Activated CD8-positive, alpha-beta memory T cell treated with anti-CD3 and anti-CD28 coated beads, Interleukin-2, amount 10 ng/mL, durations not matched to agents 7 days and 5 days (primary cell): ENCODE measurements around the gene SYN1. TPM values are rescaled to one million over a fixed set of nuclear protein-coding genes. Genes with fewer than 3 reads are reported as not detected.

Experiments used
- ATAC-seq: fragments of 150-1000 bp; cut with Tn5 transposase; one replicate; pipeline ENCODE4 v1.10.0; 2021; ENCODE audit warnings: moderate library complexity
- CTCF ChIA-PET: fragments of 350-600 bp; sonication (Branson Sonifier 250); formaldehyde crosslinking; loops from one replicate; lab custom pipeline; 2021; ENCODE audit warnings: antibody characterized with exemption; lab: Charles Lee
- DNase-seq: peaks from one replicate; pipeline ENCODE4 v3.0.0-alpha.2; 2020
- H3K27ac Mint-ChIP-seq: one replicate; pipeline ENCODE4 v1.8.0; 2021; ENCODE audit warnings: mild to moderate bottlenecking, mixed read lengths
- H3K27me3 Mint-ChIP-seq: one replicate; pipeline ENCODE4 v1.8.0; 2021; ENCODE audit warnings: mixed read lengths
- H3K36me3 Mint-ChIP-seq: one replicate; pipeline ENCODE4 v1.8.0; 2021; ENCODE audit warnings: mild to moderate bottlenecking, mixed read lengths
- H3K4me1 Mint-ChIP-seq: one replicate; pipeline ENCODE4 v1.8.0; 2021; ENCODE audit warnings: mixed read lengths
- H3K4me3 Mint-ChIP-seq: one replicate; pipeline ENCODE4 v1.8.0; 2021; ENCODE audit warnings: mild to moderate bottlenecking, moderate library complexity, mixed read lengths
- H3K9me3 Mint-ChIP-seq: one replicate; pipeline ENCODE4 v1.8.0; 2022; ENCODE audit warnings: low read depth, mixed read lengths
- total RNA-seq, 2 experiments: library from RNA; stranded (reverse); gene quantifications; one replicate each; pipeline ENCODE4 v1.2.3, GENCODE V29; 2021

SYN1 gene
- total RNA-seq, 2 experiments from 2014 or later = 0.09 to 0.15 TPM

DNA sequence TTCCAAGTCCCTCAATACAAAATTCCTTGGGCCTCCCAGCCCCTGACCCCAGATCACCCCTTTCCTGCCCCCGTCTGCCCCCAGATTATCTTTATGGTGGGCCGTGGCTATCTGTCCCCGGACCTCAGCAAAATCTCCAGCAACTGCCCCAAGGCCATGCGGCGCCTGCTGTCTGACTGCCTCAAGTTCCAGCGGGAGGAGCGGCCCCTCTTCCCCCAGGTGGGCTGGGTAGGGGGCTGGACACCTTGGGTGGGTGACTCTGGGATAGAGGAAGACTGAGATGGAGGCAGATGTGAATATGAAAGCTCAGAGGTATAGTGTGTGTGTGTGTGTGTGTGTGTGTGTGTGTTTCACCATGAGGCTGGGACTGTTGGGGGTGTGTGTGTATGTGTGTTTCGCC, 48.9 kb downstream of the SYN1 start:
- Mint-ChIP-seq H3K4me3 (no peak overlapping the region), H3K4me1 (peaks cover 8% of the 10 kb centered on the region), H3K9me3 (no peaks in the 10 kb centered on the region), H3K27ac (no peak overlapping the region), H3K36me3 (peaks cover 40% of the 10 kb centered on the region), H3K27me3 (no peaks in the 10 kb centered on the region)
- ATAC-seq (no peak), DNase-seq (no peak)
- CTCF ChIA-PET = no interaction called here

DNA sequence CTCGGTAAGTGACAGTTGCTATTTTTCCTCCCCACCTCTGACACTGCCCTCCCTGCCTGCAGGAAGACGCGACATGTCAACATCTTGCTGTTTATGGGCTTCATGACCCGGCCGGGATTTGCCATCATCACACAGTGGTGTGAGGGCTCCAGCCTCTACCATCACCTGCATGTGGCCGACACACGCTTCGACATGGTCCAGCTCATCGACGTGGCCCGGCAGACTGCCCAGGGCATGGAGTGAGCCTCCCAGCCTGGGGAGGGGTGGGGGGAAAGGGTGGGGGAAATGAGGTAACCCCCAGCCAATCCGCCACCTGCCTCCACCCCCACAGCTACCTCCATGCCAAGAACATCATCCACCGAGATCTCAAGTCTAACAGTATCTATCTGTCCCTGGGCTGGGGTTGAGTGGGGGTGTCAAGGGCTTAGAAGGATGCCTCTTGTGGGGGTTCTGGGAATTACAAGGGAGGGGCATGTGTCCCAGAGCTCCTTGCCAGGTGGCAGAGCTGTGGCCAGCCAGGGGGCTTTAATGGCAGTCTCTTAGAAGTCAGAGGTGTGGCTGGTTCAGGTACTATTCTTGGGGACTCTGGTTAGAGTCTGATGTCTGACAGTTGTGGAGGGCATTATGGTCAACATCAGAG, 50.9 kb downstream of the SYN1 start:
- Mint-ChIP-seq H3K9me3 (no peaks in the 10 kb centered on the region), H3K27ac (no peak overlapping the region), H3K27me3 (no peaks in the 10 kb centered on the region), H3K4me3 (no peak overlapping the region), H3K4me1 (peaks cover 20% of the 10 kb centered on the region), H3K36me3 (peaks cover 51% of the 10 kb centered on the region)
- no peak for ATAC-seq
- peak; percentile 46 for DNase-seq
- CTCF ChIA-PET = interaction anchor here (1.5 kb wide), 1 partner anchor 13 kb away, joined by 3 read pairs; the partner anchor contains the start of gene TIMP1

DNA sequence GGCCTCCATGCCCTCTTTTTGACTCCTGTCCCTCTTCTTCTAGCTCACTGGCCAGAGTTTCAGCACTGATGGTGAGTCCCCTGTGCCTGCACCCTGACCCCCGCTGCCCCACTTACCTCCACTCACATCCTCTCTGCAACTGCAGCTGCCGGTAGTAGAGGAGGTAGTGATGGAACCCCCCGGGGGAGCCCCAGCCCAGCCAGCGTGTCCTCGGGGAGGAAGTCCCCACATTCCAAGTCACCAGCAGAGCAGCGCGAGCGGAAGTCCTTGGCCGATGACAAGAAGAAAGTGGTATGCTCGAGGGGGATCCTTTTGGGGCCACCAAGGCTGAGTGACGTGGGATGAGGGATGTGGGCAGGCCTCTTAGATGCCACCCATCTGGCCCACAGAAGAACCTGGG, 52.8 kb downstream of the SYN1 start:
- H3K4me1 Mint-ChIP-seq = peaks cover 29% of the 10 kb centered on the region
- ATAC-seq (no peak), DNase-seq (no peak)
- peaks cover 53% of the 10 kb centered on the region for H3K36me3 Mint-ChIP-seq
- H3K27ac Mint-ChIP-seq = no peak overlapping the region
- H3K27me3 Mint-ChIP-seq = no peaks in the 10 kb centered on the region
- H3K9me3 Mint-ChIP-seq = no peaks in the 10 kb centered on the region
- CTCF ChIA-PET = no interaction called here
- no peak overlapping the region for H3K4me3 Mint-ChIP-seq

DNA sequence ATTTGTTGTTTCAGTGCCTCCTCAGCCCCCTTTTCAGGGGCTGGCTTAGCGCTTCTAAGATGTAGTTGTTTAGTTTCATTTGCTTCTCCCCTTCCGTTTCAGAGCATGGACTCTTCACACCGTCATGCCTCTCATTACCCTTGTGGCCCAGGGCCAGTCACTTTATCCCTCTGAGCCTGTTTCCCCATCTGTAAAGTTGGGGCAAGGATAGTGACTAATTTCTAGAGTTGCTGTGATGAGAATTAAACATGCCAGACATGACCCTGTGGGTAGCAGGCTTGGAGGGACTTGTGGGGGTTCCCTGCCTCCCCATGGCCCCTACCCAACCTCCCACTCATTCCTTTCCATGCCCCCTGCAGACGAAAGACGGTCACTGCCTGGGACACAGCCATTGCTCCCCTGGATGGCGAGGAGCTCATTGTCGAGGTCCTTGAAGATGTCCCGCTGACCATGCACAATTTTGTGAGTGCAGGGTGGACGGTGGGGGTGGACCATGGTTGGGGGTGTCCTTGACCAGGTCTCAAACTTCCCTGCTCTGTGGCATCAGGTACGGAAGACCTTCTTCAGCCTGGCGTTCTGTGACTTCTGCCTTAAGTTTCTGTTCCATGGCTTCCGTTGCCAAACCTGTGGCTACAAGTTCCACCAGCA, 55.1 kb downstream of the SYN1 start:
- Mint-ChIP-seq H3K27ac (peak overlapping the region; percentile 79), H3K27me3 (no peaks in the 10 kb centered on the region), H3K4me1 (peaks cover 40% of the 10 kb centered on the region), H3K4me3 (peak overlapping the region; percentile 42), H3K36me3 (peaks cover 39% of the 10 kb centered on the region), H3K9me3 (no peaks in the 10 kb centered on the region)
- DNase-seq = no peak
- no peak for ATAC-seq
- CTCF ChIA-PET = no interaction called here

GRCh38 chrX:47563801-47564315, 55.8 kb downstream of the SYN1 start:
- ATAC-seq = no peak
- Mint-ChIP-seq H3K27me3 (no peaks in the 10 kb centered on the region), H3K4me1 (peaks cover 42% of the 10 kb centered on the region), H3K4me3 (peak overlapping the region; percentile 42), H3K9me3 (no peaks in the 10 kb centered on the region), H3K27ac (peak overlapping the region; percentile 79), H3K36me3 (peaks cover 34% of the 10 kb centered on the region)
- CTCF ChIA-PET = no interaction called here
- no peak for DNase-seq

DNA sequence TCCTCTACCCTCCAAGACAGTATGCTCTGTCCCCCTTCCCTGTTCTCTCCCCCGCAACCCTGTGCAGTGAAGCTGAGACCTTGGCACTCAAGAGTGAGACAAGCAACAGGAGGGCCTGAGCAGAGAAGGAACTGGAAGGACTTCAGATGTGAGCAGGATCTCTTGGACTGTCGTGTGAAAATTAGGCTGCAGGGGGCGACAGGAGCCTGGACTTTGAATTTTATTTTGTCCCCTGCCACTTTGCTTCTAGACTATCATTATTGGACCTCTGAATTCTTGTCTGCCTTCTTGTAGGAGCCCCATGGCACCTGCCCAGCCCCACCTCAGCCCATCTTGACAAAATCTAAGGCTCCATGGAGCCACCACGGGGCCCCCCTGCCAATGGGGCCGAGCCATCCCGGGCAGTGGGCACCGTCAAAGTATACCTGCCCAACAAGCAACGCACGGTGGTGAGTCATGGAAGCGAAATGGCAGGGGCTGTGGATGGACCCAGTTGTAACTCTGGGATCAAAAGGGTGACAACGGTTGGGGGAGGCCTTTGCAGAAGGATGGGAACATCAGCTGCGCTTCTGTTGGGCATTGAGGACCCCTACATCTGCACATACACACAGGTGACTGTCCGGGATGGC, 56.9 kb downstream of the SYN1 start:
- Mint-ChIP-seq H3K27me3 (no peaks in the 10 kb centered on the region), H3K4me1 (peaks cover 42% of the 10 kb centered on the region), H3K9me3 (no peaks in the 10 kb centered on the region), H3K27ac (peak overlapping the region; percentile 67), H3K36me3 (peaks cover 26% of the 10 kb centered on the region), H3K4me3 (peak overlapping the region; percentile 66)
- ATAC-seq (no peak), DNase-seq (peak; percentile 58)
- CTCF ChIA-PET = interaction anchor here (0.7 to 1.4 kb wide), 2 partner anchors 189 to 468 kb away, joined by 3 to 4 read pairs; no protein-coding TSS in a partner anchor

DNA sequence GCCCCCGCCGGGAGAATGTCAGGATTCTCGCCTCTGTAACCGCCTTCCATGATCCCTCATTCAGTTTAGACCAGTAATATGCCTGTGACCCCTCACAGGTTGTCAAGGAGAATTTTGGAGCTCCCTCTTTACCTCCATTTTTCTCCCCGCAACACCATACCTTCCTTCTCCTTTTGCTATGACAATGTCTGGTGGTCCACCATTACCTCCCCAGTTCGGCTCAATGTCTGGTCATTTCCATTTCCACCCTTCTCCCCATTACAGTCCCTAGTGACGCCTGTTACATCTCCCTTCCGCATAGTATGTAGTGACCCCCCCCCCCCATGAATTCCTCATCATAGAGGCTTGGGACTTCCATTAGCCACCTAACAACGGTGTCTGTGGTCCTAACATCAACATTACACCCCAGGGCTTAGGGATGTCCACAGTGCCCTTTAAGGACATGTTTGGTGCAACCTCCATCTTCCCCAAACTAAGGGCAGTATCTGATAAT, 58.0 kb downstream of the SYN1 start:
- DNase-seq = no peak
- Mint-ChIP-seq H3K36me3 (peaks cover 21% of the 10 kb centered on the region), H3K27ac (peak overlapping the region; percentile 95), H3K9me3 (no peaks in the 10 kb centered on the region), H3K4me1 (peaks cover 42% of the 10 kb centered on the region), H3K27me3 (no peaks in the 10 kb centered on the region), H3K4me3 (peak overlapping the region; percentile 93)
- no peak for ATAC-seq
- CTCF ChIA-PET = interaction anchor here (0.6 to 1.4 kb wide), 5 partner anchors 10 to 469 kb away, joined by 3 to 4 read pairs (median 3); no protein-coding TSS in a partner anchor

DNA sequence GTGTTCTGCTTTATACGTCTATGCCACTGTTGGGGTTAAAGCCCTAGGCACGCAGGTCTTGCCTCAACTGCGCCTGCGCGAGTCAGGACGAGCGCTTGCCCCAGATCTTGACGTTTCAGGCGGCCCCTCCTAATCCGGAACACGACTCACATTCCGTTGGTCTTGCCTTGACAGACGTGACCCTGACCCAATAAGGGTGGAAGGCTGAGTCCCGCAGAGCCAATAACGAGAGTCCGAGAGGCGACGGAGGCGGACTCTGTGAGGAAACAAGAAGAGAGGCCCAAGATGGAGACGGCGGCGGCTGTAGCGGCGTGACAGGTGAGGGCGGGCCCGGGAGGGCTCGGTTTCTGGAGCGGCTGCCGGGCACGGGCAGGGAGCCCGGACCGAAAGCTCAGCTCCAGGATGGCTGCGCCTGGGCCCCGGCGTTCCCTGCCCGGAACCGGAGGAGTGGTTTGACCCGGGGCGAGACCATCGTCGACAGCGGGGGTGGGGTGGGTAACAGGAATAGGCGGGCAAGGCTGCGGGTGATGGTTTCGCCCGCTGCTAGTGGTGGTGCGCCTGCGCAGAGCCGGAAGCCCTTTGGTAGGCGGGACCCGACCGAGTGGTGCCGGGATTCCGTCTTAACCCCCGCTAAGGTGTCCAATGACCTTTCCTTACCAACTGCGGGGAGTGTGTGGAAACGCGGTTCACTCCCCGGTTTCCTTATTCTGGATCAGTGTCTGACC, 58.6 kb downstream of the SYN1 start, which contains the start of gene ARAF:
Gene ARAF (plus strand): TSS at position 272 of the 725 bp plus-strand sequence. CDS start 1,763 bp downstream, outside the sequence.
- H3K9me3 Mint-ChIP-seq = no peaks in the 10 kb centered on the region
- peak within 1 kb of the TSS; percentile 93 for H3K4me3 Mint-ChIP-seq
- DNase-seq (peak; percentile 98), ATAC-seq (peak; percentile 90)
- peaks cover 18% of the 10 kb centered on the region for H3K36me3 Mint-ChIP-seq
- no peaks in the 10 kb centered on the region for H3K27me3 Mint-ChIP-seq
- CTCF ChIA-PET = interaction anchor here (0.6 to 1.4 kb wide), 3 partner anchors 10 to 190 kb away, joined by 3 to 4 read pairs (median 4); no protein-coding TSS in a partner anchor
- H3K4me1 Mint-ChIP-seq = peaks cover 45% of the 10 kb centered on the region
- H3K27ac Mint-ChIP-seq = peak within 1 kb of the TSS; percentile 95

- H3K36me3 Mint-ChIP-seq = peaks cover 18% of the 10 kb centered on the region
- no peak for ATAC-seq
- CTCF ChIA-PET = interaction anchor here (0.9 kb wide), 1 partner anchor 12 kb away, joined by 3 read pairs; no protein-coding TSS in a partner anchor
- H3K27ac Mint-ChIP-seq = peak overlapping the region; percentile 95
- peaks cover 47% of the 10 kb centered on the region for H3K4me1 Mint-ChIP-seq
- no peak for DNase-seq
- no peaks in the 10 kb centered on the region for H3K9me3 Mint-ChIP-seq
- H3K27me3 Mint-ChIP-seq = no peaks in the 10 kb centered on the region
- peak overlapping the region; percentile 93 for H3K4me3 Mint-ChIP-seq
Observed at GRCh38 chrX:47560179-47560933, 59.3 kb downstream of the SYN1 start.

GRCh38 chrX:47558436-47558835, 61.2 kb downstream of the SYN1 start:
- Mint-ChIP-seq H3K4me1 (peaks cover 31% of the 10 kb centered on the region), H3K27ac (no peak overlapping the region), H3K36me3 (peaks cover 4% of the 10 kb centered on the region), H3K9me3 (no peaks in the 10 kb centered on the region), H3K27me3 (no peaks in the 10 kb centered on the region), H3K4me3 (no peak overlapping the region)
- no peak for ATAC-seq
- CTCF ChIA-PET = no interaction called here
- no peak for DNase-seq

DNA sequence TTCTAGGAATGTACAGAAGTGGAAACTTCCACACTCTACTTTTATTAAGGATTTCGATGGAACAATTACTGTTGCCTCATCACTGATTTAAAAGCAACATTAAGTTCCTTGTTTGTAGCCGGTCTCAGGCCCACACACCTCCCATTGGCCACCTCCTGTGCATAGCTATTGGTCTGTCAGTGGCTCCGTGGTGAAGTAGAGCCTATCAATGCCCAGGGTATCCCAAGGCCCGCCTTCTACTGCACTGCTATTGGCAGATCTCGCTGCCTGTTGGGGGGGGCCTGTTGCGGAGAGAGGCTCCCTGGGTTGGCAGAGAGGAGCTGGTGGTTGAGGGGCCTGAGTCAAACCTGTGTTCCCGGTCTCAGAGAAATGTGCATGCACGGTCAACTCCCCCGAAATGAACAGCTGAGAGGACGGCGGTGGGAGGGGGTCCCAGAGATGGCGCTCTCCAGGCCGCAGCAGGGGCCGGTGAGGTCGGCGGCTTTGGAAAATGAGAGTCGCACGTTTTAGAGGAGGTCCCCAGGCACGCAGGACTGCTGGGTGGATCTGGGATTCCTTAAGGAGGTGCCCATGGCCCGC, 63.5 kb downstream of the SYN1 start:
- DNase-seq (peak; percentile 93), ATAC-seq (peak; percentile 90)
- CTCF ChIA-PET = interaction anchor here (0.8 kb wide), 1 partner anchor 32 kb away, joined by 3 read pairs; no protein-coding TSS in a partner anchor
- Mint-ChIP-seq H3K4me1 (peaks cover 17% of the 10 kb centered on the region), H3K4me3 (peak overlapping the region; percentile 82), H3K36me3 (peaks cover 1% of the 10 kb centered on the region), H3K27ac (peak overlapping the region; percentile 87), H3K9me3 (no peaks in the 10 kb centered on the region), H3K27me3 (no peaks in the 10 kb centered on the region)

DNA sequence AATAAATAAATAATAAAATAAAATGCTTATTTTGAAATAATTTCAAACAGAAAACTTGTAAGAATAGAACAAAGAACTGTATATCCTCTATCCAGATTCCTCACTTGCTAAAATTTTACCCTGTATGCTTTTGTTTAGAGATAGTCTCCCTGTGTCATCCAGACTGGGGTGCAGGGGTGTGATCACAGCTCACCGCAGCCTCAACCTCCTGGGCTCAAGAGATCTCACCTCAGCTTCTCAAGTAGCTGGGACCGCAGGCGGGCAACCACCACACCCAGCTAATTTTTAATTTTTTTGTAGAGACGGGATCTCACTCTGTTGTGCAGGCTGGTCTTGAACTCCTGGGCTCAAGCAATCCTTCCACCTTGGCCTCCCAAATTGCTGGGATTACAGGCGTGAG, 76.2 kb downstream of the SYN1 start:
- H3K4me3 Mint-ChIP-seq = no peak overlapping the region
- H3K36me3 Mint-ChIP-seq = no peaks in the 10 kb centered on the region
- H3K27me3 Mint-ChIP-seq = no peaks in the 10 kb centered on the region
- CTCF ChIA-PET = no interaction called here
- no peak overlapping the region for H3K27ac Mint-ChIP-seq
- H3K9me3 Mint-ChIP-seq = no peaks in the 10 kb centered on the region
- H3K4me1 Mint-ChIP-seq = no peaks in the 10 kb centered on the region
- no peak for DNase-seq
- no peak for ATAC-seq
